ENCODE data around the gene ENOPH1.

DNA sequence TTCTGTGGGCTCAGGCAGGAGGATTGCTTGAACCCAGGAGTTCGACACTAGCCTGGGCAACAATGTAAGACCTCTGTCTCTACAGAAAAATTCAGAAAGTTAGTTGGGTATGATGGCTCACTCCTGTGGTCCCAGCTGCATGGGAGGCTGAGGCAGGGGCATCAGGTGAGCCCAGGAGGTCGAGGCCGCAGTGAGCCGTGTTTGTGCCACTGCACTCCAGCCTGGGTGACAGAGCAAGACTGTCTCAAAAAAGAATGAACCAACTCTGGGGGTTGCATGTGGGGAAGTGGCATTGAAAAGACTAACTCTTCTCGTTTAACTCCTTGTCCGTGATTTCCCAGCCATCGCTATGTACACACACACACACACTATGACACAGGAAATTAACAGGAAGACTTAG lies 26.9 kb downstream of the ENOPH1 start:
- TF ChIP-seq CTCF (optimal IDR thresholded peaks at IDR 0.05 in 1 of 3, IDR thresholded peaks at IDR 0.05 in 1 of 3, conservative IDR thresholded peaks at IDR 0.05 in 1 of 3; ENCODE audit: extremely low read depth in 1 of 3, insufficient read depth in 2 of 3, low read length in 3 of 3): no peak
- TF ChIP-seq EZH2 (IDR thresholded peaks at IDR 0.05; ENCODE audit: low read length): no peak
